GM19240 (cell line): Measurements from ENCODE around the gene GOLGA8O.
"Not testable (repeated sequence)": the region's sequence is repeated elsewhere in the genome, so short reads cannot be mapped to it uniquely, and the experiment has no call there.

Experiments
- DNase-seq: peaks from one replicate; pipeline ENCODE4 v3.0.0; 2011; ENCODE audit warnings: low spot score; ENCODE audit not compliant: insufficient read length

Gene GOLGA8O

GRCh38 chr15:32455534-32455933 is at the start of gene GOLGA8O:
TSS of gene GOLGA8O (minus strand) at chr15:32455634. CDS start at chr15:32455536, 98 bp downstream.
- not testable (repeated sequence) for DNase-seq

GRCh38 chr15:32504152-32504811 is 48.8 kb upstream of the GOLGA8O start:
- not testable (repeated sequence) for DNase-seq

- DNase-seq: not testable (repeated sequence)
These were observed 47.5 kb upstream of the GOLGA8O start for GRCh38 chr15:32502946-32503345.

- not testable (repeated sequence) for DNase-seq
These were observed 37.3 kb upstream of the GOLGA8O start for GRCh38 chr15:32492768-32493167.

- not testable (repeated sequence) for DNase-seq
These were observed 31.0 kb upstream of the GOLGA8O start for GRCh38 chr15:32486474-32486873.

GRCh38 chr15:32483377-32483776 is 27.9 kb upstream of the GOLGA8O start:
- DNase-seq: not testable (repeated sequence)

- DNase-seq: not testable (repeated sequence)
These were observed 26.2 kb upstream of the GOLGA8O start for GRCh38 chr15:32481683-32482082.

GRCh38 chr15:32468076-32468475 is 12.6 kb upstream of the GOLGA8O start:
- not testable (repeated sequence) for DNase-seq

- not testable (repeated sequence) for DNase-seq
These were observed 14.9 kb downstream of the GOLGA8O start for GRCh38 chr15:32440445-32440977.

- not testable (repeated sequence) for DNase-seq
These were observed 21.1 kb downstream of the GOLGA8O start for GRCh38 chr15:32434102-32434963.

GRCh38 chr15:32427635-32428034 is 27.8 kb downstream of the GOLGA8O start:
- not testable (repeated sequence) for DNase-seq

- DNase-seq: not testable (repeated sequence)
These were observed 28.9 kb downstream of the GOLGA8O start for GRCh38 chr15:32426511-32426910.

- not testable (repeated sequence) for DNase-seq
These were observed 47.5 kb downstream of the GOLGA8O start for GRCh38 chr15:32407903-32408302.

- not testable (repeated sequence) for DNase-seq
These were observed 52.2 kb downstream of the GOLGA8O start, which contains the start of gene GOLGA8K for GRCh38 chr15:32403192-32403591. TSS of gene GOLGA8K (minus strand) at chr15:32403292. CDS start at chr15:32403194, 98 bp downstream.

GRCh38 chr15:32396522-32396921 is 58.9 kb downstream of the GOLGA8O start:
- DNase-seq: not testable (repeated sequence)
